GM23338 (cell line): ENCODE data around the gene CACNA1B. TPM values are rescaled to one million over a fixed set of nuclear protein-coding genes. Genes with fewer than 3 reads are reported as not detected.

Experiments
- ATAC-seq: fragments of 200-7000 bp; cut with Tn5 transposase; 3 replicates; pipeline ENCODE4 v1.9.1; 2020
- DNase-seq: peaks from one replicate; pipeline ENCODE4 v3.0.0-alpha.2; 2015; ENCODE audit warnings: low spot score
- H2AFZ ChIP-seq: fragments of 200-600 bp; sonication (generic); 2 replicates; pipeline ENCODE4 v1.8.0; 2016; ENCODE audit warnings: antibody characterized with exemption, mild to moderate bottlenecking, moderate library complexity
- H3F3A ChIP-seq: fragments of 200-600 bp; sonication (generic); replicated peaks from 2 replicates; pipeline ENCODE4 v1.8.0; 2017; ENCODE audit warnings: antibody characterized with exemption, mixed run types, low read depth
- H3K27ac ChIP-seq: fragments of 200-600 bp; sonication (generic); 2 replicates; pipeline ENCODE4 v1.6.1; 2016; ENCODE audit warnings: low read depth
- H3K27me3 ChIP-seq: fragments of 200-600 bp; sonication (generic); 2 replicates; pipeline ENCODE4 v1.8.0; 2016; ENCODE audit warnings: mild to moderate bottlenecking, mixed run types, moderate library complexity; ENCODE audit not compliant: insufficient read depth
- H3K36me3 ChIP-seq: fragments of 200-600 bp; sonication (generic); 2 replicates; pipeline ENCODE4 v1.8.0; 2016; ENCODE audit warnings: mild to moderate bottlenecking; ENCODE audit not compliant: insufficient read depth
- H3K4me1 ChIP-seq: fragments of 200-600 bp; sonication (generic); 2 replicates; pipeline ENCODE4 v1.8.0; 2016; ENCODE audit warnings: mild to moderate bottlenecking, moderate library complexity; ENCODE audit not compliant: insufficient read depth
- H3K4me2 ChIP-seq: fragments of 200-600 bp; sonication (generic); 2 replicates; pipeline ENCODE4 v1.7.1; 2017; ENCODE audit warnings: mixed run types
- H3K4me3 ChIP-seq: fragments of 200-600 bp; sonication (generic); 2 replicates; pipeline ENCODE4 v1.6.1; 2016; ENCODE audit warnings: mixed run types
- H3K79me2 ChIP-seq: fragments of 200-600 bp; sonication (generic); replicated peaks from 2 replicates; pipeline ENCODE4 v1.8.0; 2017; ENCODE audit warnings: mild to moderate bottlenecking; ENCODE audit not compliant: insufficient read depth
- H3K9me2 ChIP-seq: fragments of 200-600 bp; sonication (generic); 2 replicates; pipeline ENCODE4 v1.8.0; 2017; ENCODE audit not compliant: insufficient read depth
- H4K20me1 ChIP-seq: fragments of 200-600 bp; sonication (generic); replicated peaks from 2 replicates; pipeline ENCODE4 v1.8.0; 2017; ENCODE audit warnings: mild to moderate bottlenecking; ENCODE audit not compliant: insufficient read depth
- H3K27ac Mint-ChIP-seq: 2 replicates; pipeline ENCODE4 v1.8.0; 2020; ENCODE audit warnings: inconsistent platforms, mild to moderate bottlenecking, moderate library complexity, mixed read lengths
- H3K27me3 Mint-ChIP-seq: 3 replicates; pipeline ENCODE4 v1.8.0; 2022; ENCODE audit warnings: low read depth, mild to moderate bottlenecking, moderate library complexity, mixed read lengths, inconsistent platforms; ENCODE audit not compliant: insufficient read depth, poor library complexity
- H3K36me3 Mint-ChIP-seq: 3 replicates; pipeline ENCODE4 v1.8.0; 2021; ENCODE audit warnings: low read depth, mild to moderate bottlenecking, inconsistent platforms, moderate library complexity, mixed read lengths
- H3K4me1 Mint-ChIP-seq: 3 replicates; pipeline ENCODE4 v1.8.0; 2020; ENCODE audit warnings: mild to moderate bottlenecking, inconsistent platforms, mixed read lengths
- H3K4me3 Mint-ChIP-seq: 3 replicates; pipeline ENCODE4 v1.8.0; 2021; ENCODE audit warnings: moderate library complexity, mild to moderate bottlenecking, inconsistent platforms, mixed read lengths
- H3K9me3 Mint-ChIP-seq: 3 replicates; pipeline ENCODE4 v1.8.0; 2020; ENCODE audit warnings: moderate library complexity, mild to moderate bottlenecking, inconsistent platforms, mixed read lengths
- CREB1 ChIP-seq: fragments of 250-450 bp; sonication (Bioruptor Pico); IDR thresholded peaks from 2 replicates; pipeline ENCODE4 v1.5.0; 2020; ENCODE audit warnings: low read depth, mild to moderate bottlenecking, moderate library complexity
- CTCF ChIP-seq, 2 experiments: fragments of 200-600 bp in 1 of 2; sonication (generic) in 1 of 2; conservative IDR thresholded peaks; 2 replicates each; pipeline versions ENCODE4 v1.5.1 to v1.6.1; 2016 to 2017; ENCODE audit warnings: antibody characterized with exemption in 2 of 2, low read depth in 2 of 2, mild to moderate bottlenecking in 2 of 2, moderate library complexity in 1 of 2
- ETS1 ChIP-seq: IDR thresholded peaks from 2 replicates; pipeline ENCODE4 v1.6.1; 2016; ENCODE audit warnings: antibody characterized with exemption
- EZH2 ChIP-seq: fragments of 200-600 bp; sonication (generic); IDR thresholded peaks from one replicate; pipeline ENCODE4 v1.8.0; 2017; ENCODE audit warnings: antibody characterized with exemption, mild to moderate bottlenecking, low read depth; ENCODE audit not compliant: unreplicated experiment
- EZH2phosphoT487 ChIP-seq: fragments of 200-600 bp; sonication (generic); IDR thresholded peaks from one replicate; pipeline ENCODE4 v1.8.1; 2018; ENCODE audit warnings: antibody characterized with exemption; ENCODE audit not compliant: unreplicated experiment
- JUNB ChIP-seq: IDR thresholded peaks from one replicate; pipeline ENCODE4 v1.6.1; 2016; ENCODE audit warnings: antibody characterized with exemption; ENCODE audit not compliant: unreplicated experiment
- NANOG ChIP-seq: IDR thresholded peaks from 2 replicates; pipeline ENCODE4 v1.6.1; 2016; ENCODE audit warnings: antibody characterized with exemption, borderline replicate concordance
- POLR2AphosphoS5 ChIP-seq: IDR thresholded peaks from 2 replicates; pipeline ENCODE4 v1.6.1; 2016; ENCODE audit warnings: antibody characterized with exemption, low read depth
- REST ChIP-seq: IDR thresholded peaks from one replicate; pipeline ENCODE4 v1.6.1; 2018; ENCODE audit warnings: antibody characterized with exemption; ENCODE audit not compliant: unreplicated experiment
- STAT1 ChIP-seq: IDR thresholded peaks from one replicate; pipeline ENCODE4 v1.6.1; 2016; ENCODE audit warnings: antibody characterized with exemption; ENCODE audit not compliant: unreplicated experiment
- ZNF114 ChIP-seq: fragments of 250-450 bp; sonication (Bioruptor Pico); IDR thresholded peaks from 2 replicates; pipeline ENCODE4 v1.5.0; 2020; ENCODE audit warnings: mild to moderate bottlenecking, moderate library complexity
- ZNF331 ChIP-seq: fragments of 250-450 bp; sonication (Bioruptor Pico); IDR thresholded peaks from 2 replicates; pipeline ENCODE4 v1.5.0; 2020; ENCODE audit warnings: low read depth, mild to moderate bottlenecking, moderate library complexity
- ZNF462 ChIP-seq: fragments of 250-450 bp; sonication (Bioruptor Pico); IDR thresholded peaks from 2 replicates; pipeline ENCODE4 v1.5.0; 2020; ENCODE audit warnings: mild to moderate bottlenecking, moderate library complexity
- polyA plus RNA-seq: library from polyadenylated mRNA; unstranded; fragments of >200 nt; fragmentation: Nextera tagmentation; extraction: Ambion mirVana; gene quantifications from 2 replicates; pipeline ENCODE4 v1.2.1, GENCODE V29; 2016
- total RNA-seq: library from RNA; depleted of rRNA; stranded (reverse); fragments of >200 nt; shearing (Covaris generic); gene quantifications from 2 replicates; pipeline ENCODE4 v1.2.3, GENCODE V29; 2014

The CACNA1B gene
- total and polyA plus RNA-seq, 2 experiments from 2014 or later = 1.1 to 10.4 TPM

GRCh38 chr9:138025417-138025816 lies 147.8 kb downstream of the CACNA1B start:
- Histone ChIP-seq H3K27me3 (peaks cover 8% of the 10 kb centered on the region), H3K4me2 (no peak overlapping the region), H3K27ac (no peak overlapping the region), H3F3A (no peaks in the 10 kb centered on the region; the same call in 1 of the 2 replicates), H3K9me2 (no peaks in the 10 kb centered on the region), H2AFZ (no peak overlapping the region), H3K4me1 (no peaks in the 10 kb centered on the region), H3K79me2 (peaks cover 15% of the 10 kb centered on the region), H3K4me3 (no peak overlapping the region), H3K36me3 (no peaks in the 10 kb centered on the region), H4K20me1 (no peaks in the 10 kb centered on the region)
- no peak for DNase-seq
- Mint-ChIP-seq H3K4me3 (no peak overlapping the region), H3K36me3 (peaks cover 22% of the 10 kb centered on the region), H3K27me3 (peaks cover 11% of the 10 kb centered on the region), H3K4me1 (peaks cover 3% of the 10 kb centered on the region), H3K9me3 (no peaks in the 10 kb centered on the region), H3K27ac (no peak overlapping the region; the same call in 1 of the 2 replicates)
- ATAC-seq = no peak
- no peak for TF ChIP-seq ZNF114 (CRISPR knock-in tag)
- no peak for TF ChIP-seq EZH2
- no peak for TF ChIP-seq ZNF462
- no peak for TF ChIP-seq JUNB
- TF ChIP-seq EZH2phosphoT487 = no peak
- TF ChIP-seq REST = no peak
- no peak for TF ChIP-seq STAT1
- TF ChIP-seq NANOG = no peak
- TF ChIP-seq CTCF (conservative IDR thresholded peaks at IDR 0.05; ENCODE audit: low read depth in 2 of 2) = no peak
- no peak for TF ChIP-seq POLR2AphosphoS5
- no peak for TF ChIP-seq ETS1
- TF ChIP-seq ZNF331 (CRISPR knock-in tag) = no peak
- no peak for TF ChIP-seq CREB1 (CRISPR knock-in tag)
